ENCODE results near the gene SLC66A2.

The SLC66A2 gene

DNA sequence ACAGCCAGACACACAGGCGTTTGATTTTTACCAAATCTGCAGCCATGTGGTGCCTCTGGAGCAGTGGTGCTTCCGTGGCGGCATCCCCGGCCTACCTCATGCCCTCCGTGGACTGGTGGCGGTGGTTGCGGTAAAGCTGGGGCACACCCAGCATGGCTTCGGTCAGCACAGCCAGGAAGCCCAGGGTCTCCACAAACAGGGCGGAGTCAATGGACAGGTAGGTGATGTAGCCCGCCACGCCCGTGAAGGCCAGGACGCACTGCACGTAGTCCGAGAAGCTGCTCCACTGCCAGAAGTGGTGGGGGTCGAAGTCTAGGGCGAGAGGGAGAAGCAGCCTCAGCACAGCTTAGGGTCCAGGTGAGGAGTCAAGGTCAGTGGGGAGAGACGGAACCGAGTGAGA, 32.4 kb downstream of the SLC66A2 start:
- DNase-seq (ENCODE audit: low read depth in 2 of 2) = no peak

DNA sequence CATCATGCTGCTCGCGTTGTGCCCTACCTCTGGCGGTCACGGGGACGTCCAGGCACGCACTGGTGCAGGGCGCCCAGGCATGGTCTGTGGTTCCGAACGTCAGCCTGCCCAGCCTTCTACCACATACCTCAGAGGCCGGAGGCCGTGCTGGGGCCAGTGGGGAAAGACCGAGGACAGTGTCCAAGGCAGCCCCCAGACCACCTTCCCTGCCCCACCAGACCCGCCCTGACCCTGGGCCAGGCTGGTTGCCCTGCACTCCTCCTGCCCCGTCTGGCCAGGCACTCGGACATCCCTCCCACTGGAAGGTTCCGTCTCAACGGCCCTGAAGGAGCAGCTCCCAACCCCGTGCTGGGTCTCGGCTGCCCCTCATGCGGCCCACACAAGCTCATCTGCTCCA, 32.8 kb downstream of the SLC66A2 start:
- DNase-seq (ENCODE audit: low read depth in 2 of 2) = no peak

DNA sequence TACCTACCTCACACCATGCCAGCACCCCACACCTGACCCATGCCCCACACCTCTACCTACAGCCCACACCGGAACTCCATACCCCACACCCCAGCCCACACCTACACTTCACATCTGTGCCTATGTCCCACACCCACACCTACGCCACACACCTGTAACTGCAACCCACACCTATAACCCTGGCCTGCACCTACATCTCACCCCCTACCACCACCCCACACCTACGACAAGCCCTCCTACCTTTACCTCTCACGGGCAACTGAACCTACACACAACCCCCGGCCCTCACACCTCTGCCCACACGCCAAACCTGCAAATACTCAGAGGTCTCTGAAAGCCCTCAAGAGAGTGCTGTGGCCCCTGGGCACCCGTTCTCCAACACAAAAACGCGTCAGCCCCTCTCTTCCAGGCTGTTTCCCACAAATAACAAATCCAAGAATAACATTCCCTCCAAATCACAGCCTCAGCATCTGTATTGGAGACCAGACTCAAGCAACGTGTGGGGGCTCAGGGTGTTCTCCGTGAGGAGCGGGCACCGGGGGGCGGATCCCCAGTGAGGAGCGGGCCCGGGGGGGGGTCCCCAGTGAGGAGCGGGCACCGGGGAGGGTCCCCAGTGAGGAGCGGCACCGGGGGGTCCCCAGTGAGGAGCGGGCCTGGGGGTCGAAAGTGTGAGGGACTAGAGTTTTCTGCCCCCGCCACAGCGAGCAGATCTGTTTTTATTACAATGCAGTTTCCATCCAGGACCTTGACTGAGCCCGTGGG, 33.4 kb downstream of the SLC66A2 start:
- DNase-seq (ENCODE audit: low read depth in 2 of 2) = no peak

DNA sequence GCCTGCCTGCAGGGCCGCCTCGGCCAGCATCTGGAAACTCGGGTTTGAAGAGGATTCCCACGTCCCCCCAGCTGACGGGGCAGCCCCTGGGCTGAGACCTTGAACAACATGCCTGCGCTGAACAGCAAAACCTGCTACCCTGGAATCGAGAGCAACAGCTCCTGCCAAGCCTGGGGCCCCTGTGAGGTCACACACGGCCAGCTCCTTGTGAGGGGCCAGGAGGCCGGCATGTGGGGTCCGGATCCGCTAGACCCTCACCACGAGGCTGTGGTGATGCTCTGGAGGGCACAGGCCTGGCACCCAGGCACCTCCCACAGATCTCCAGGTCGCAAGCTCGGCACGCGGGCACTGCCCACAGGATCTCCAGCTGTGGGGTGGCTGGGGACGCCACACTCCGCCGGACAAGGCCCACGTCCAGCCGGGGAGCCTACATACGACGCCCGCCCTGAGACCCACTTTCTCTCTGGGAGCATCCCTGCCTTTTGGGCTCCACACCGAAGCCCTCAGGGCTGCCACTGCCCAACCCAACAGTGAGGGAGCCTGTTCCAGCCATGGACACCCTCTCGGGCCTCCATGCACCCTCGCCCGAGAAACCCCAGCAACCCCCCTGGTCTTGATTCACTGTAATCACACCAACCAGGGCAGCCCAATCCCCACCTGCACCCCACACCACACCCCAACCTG, 34.1 kb downstream of the SLC66A2 start:
- DNase-seq (ENCODE audit: low read depth in 2 of 2) = no peak

DNA sequence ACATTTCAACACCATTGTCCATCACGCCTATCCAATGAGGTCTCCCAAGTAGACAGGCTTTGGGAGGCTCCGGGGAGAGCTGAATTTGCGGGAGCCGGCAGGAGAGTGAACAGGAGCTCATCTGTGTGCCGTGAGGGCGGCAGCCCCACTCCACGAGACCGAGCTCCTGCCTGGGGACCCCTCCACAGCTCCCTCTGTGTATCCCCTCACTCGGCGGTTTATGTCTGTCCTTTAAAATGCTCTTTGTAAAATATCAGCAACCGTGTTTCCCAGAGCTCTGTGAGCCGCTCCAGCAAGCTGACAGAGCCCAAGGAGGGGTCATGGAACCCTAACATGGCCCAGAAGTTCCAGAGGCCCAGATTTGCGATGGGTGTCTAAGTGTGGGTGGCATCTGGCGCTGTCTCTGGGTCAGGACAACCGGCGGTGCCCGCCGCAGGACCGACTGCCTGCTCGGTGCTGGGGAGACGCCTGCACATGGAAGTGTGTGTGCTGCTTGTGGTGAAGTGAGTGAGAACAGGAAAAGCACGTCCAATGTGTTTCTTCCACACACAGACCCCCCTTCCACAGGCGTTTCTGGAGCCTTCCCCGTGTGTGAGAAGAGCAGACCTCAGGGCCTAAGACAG, 34.8 kb downstream of the SLC66A2 start:
- DNase-seq (ENCODE audit: low read depth in 2 of 2) = no peak

DNA sequence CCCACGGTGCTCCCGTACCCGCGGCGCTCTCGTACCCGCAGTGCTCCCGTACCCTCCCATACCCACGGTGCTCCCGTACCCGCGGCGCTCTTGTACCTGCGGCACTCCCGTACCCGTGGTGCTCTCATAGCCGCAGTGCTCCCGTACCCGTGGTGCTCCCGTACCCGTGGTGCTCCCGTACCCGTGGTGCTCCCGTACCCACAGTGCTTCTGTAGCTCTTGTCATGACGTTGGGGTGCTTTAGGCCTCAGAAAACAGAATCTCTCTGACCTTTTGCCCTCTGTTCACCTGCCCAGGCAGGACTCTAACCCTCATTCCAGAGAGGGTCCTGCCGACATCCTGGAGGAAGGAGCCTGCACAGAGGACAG, 35.3 kb downstream of the SLC66A2 start:
- DNase-seq (ENCODE audit: low read depth in 2 of 2) = no peak

DNA sequence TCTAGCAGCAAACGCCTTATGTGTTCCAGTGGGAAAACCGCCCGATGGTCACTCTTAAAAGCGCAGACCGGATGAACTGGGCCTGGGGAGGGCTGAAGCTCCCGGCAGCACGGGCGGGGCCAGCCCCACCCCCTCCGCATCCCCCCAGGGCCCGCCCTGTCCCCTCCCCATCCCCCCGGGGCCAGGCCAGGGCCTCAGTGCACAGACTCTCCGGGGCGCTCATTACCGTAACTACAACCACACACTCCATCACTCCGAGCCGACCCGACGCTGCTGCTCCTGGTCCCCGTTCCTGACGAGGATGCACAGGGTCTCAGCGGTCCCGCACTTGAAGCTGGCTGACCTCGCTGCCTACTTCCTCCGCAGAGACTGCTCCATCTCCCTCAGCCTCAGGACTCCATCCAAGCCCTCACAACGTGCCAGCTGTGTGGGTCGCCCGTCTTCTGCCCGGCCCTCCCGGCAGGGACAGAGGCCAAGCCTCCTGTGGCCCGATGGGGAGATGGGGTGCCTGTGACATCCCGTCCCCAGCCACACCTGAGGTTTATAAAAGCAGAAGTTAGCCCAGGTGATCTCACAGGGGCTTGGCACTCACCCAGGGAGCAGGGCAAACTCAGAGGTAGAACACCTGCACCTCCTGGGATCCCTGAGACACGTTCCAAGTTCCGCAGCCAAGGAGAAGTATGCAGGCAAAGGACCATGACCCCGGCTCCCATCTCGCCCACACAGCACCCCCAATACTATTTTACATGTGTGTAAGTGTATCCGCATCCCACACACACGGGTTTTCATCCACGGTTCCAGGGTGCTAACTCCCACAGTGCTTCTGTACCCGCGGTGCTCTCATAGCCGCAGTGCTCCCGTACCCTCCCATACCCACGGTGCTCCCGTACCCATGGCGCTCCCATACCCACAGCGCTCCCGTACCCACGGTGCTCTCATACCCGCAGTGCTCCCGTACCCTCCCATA, 36.0 kb downstream of the SLC66A2 start:
- no peak for DNase-seq (ENCODE audit: low read depth in 2 of 2)

DNA sequence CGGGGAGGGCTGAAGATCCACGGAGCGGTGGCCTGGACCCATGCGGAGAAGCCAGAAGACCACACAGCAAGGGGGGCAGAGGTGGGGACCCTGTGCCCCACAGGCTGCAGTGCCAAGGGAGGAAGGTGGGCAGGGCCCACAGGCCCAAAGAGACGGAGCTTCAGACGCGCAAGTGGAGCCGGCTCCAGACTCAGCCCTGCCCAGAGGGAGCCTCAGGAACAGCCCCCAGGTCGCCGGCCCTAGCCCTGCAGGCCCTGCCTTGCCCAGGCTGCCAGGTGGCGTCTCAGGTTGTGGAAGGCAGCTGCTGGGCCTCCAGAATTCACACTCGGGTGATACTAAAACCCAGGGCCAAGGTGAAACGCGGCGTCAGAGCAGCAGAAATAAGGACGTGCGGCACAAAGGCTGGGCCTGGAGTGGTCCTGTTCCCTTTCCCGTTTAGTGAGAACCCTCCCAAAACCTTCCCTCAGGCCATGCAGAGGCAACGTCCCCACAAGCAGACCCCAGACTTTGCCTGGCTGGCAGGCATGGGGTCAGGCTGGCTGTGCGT, 36.8 kb downstream of the SLC66A2 start:
- DNase-seq (ENCODE audit: low read depth in 2 of 2) = no peak

DNA sequence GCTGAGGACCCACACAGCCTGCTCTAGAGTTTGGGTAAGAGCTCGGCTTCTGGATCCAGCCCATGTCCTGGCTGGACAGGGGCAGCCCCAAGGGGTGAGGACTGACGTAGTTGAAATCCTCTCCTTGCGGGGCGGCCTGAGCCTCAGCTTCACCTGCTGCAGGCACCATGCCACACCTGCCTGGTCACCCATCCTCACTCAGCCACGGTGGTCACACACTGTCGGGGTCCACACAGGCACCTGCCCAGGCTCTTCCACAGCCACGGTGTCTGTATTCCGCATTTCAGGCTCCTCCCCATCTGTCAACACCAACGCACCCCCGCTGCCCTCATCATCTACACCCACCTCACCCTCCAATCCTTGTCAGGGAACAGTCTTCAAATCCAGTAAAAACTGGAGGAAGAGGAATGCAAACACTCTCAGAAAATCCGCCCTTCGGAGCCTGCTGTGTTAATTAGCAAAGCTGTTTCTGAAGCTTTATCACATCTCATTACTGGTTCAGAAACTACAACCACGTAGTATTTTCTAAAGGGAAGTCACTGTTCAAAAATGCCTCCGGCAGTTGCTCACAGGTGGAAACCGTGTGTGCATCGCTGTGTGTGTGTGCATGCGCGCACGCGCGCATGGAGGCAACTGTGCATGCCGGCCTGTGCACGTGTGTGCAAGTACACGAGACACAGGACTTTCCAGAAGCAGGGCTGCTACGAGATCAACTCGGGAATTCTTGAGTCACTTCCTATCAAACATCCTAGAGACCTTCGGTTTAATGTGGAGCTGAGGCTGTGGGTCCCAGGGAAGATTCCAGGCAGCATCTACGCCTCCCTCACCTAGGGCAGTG, 38.2 kb downstream of the SLC66A2 start:
- DNase-seq (ENCODE audit: low read depth in 2 of 2) = no peak

DNA sequence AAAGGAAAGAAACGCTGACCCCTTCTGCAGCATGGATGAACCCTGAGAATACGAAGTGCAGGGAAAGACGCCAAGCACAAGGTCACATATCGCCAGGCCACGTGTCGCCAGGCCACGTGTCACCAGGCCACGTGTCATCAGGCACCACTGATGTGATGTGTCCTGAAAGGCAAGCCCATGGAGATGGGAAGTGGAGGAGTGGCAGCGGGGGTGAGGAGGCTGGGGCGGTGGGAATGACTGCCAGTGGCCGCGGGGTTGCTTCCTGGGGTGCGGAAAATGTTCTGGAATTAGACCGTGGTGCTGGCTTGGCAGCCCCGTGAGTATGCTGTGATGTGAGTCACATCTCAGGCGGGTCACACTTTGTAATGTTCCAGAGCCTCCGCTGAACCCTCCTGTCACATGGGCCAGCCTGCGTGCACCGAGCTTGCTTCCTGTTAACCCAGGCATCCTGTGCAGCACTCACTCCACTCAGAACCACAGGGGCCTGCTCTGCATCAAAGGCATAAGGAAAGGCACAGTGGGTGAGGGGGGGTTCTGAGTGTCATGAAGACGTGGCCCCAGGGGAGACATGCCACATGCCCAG, 39.0 kb downstream of the SLC66A2 start:
- DNase-seq (ENCODE audit: low read depth in 2 of 2) = peak in 1 of 2 donors; percentile 17

DNA sequence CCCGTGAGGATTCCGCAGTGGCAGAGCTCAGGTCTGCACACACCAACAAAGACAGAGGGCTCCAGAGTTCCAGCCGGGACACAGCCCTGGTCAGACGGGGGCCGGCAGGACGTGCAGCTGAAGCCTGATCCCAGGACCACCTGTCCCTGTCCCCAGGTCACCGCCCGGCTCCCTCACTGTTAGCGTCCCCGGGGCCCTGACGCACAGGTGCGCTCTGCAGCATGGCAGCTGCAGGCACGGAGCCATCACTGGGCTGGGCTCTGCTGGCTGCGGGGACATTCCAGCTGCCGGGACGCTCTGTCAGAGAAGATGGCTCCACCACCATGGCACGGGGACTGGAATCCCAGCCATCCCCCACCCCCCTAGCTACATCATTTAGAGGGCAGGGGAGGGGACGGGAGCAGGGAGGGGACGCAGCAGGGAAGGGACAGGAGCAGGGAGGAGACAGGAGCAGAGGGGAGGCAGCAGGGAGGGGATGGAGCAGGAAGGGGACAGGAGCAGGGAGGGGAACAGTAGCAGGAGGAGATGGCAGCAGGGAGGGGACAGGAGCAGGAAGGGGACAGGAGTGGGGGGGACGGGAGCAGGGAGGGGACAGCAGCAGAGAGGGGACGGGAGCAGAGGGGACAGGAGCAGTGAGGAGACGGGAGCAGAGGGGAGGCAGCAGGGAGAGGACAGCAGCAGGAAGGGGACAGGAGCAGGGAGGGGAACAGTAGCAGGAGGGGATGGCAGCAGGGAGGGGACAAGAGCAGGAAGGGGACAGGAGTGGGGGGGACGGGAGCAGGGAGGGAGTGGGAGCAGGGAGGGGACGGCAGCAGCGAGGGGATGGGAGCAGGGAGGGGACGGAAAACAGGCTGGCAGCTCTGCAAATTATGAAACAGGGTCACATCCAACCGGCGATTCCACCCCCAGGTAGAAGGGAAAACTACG, 39.8 kb downstream of the SLC66A2 start:
- DNase-seq (ENCODE audit: low read depth in 2 of 2) = no peak

DNA sequence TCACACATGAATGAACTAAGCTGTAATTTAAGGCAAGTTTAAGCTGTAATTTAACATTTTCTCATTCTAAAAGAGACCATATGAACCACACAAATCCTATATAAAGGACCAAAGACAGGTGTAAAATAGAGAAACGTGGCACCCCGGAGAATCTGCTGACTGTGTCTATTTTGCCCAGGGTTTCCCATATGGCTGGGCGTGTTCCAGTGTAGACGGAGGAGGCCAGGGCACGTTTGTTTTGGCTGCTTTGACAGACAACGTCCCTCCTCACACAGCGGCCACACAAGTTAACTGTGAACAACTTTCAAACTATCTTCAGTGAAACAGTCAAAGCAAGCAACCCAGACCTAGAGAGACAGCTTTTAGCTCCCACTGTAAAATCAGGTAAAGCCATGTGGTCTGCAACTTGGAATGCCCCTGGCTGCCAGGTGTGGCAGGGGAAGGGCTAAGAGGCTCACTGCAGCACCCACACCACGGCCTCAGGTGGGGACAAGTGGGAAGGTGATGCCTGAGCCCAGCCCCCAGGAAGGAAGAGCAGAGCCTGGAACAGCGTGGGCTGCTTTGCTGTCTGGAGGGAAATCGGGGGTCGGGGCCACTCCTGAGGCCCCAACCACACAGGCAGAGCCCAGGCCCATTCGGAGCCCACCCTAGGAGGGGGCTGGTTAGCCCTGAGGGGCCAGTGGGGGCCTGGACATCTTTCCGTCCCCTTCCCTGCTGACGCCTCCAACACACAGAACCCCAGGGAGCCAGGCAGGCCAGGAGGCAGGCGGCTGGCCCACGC, 40.7 kb downstream of the SLC66A2 start:
- DNase-seq (ENCODE audit: low read depth in 2 of 2) = no peak

DNA sequence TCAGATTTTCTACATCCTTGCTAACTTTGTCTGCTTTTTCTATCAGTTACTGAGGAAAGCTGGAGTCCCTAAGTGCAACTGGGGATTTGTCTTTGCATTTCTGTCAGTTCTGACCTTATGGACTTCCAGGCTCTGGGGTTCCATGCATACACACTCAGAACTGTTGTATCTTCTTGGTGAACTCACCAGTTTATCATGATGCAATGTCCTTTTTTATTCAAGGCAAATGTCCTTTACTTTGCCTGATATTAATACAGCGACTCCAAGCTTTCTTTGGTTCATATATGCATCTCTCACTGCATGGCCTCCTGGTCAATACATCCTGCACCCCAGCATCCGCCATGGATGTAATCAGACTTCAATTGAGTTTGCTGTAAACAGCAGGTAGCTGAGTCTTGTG, 44.7 kb downstream of the SLC66A2 start:
- no peak for DNase-seq (ENCODE audit: low read depth in 2 of 2)

DNA sequence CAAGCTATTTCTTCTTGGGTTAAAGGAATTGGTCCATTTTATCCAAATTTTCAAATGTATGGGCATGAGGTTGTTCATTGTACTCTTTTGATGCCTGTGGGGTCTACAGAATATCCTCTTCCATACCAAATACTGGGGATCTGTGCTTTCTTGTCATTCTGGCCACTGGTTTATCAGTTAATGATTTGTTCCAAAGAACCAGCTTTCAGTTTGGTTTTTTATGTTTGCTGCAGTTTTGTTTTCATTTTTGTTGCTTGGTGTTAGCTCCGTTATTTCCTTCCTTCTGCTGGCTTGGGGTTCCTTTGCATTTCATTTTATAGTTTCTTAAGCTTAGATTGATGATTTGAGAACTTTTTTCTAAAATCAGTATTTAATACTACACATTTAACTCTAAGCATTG, 45.5 kb downstream of the SLC66A2 start:
- DNase-seq (ENCODE audit: low read depth in 2 of 2) = no peak

DNA sequence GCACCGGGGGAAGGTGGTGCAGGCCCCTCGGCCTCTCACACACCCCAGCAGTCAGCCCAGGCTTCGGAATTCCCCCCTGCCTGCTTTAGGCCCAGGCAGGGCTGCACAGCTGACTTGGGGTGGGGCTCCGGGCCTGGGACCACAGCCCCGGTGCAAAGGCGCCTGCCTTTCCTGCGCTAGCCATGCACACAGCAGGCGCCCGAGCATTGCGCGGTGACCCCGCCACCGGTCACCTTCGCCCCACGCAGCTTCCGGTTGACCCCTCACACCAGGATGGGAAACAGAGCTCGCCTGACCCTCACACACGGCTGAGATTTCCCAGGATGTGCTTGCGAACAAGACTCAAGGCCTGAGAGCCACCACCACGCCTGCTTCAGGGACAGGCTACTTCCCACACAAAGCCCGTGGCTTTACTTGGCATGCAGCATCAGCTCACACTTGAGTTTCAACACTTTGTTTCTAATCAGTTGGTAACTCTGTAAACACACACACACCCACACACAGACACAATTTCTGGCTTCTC, 46.0 kb downstream of the SLC66A2 start:
- DNase-seq (ENCODE audit: low read depth in 2 of 2) = no peak

DNA sequence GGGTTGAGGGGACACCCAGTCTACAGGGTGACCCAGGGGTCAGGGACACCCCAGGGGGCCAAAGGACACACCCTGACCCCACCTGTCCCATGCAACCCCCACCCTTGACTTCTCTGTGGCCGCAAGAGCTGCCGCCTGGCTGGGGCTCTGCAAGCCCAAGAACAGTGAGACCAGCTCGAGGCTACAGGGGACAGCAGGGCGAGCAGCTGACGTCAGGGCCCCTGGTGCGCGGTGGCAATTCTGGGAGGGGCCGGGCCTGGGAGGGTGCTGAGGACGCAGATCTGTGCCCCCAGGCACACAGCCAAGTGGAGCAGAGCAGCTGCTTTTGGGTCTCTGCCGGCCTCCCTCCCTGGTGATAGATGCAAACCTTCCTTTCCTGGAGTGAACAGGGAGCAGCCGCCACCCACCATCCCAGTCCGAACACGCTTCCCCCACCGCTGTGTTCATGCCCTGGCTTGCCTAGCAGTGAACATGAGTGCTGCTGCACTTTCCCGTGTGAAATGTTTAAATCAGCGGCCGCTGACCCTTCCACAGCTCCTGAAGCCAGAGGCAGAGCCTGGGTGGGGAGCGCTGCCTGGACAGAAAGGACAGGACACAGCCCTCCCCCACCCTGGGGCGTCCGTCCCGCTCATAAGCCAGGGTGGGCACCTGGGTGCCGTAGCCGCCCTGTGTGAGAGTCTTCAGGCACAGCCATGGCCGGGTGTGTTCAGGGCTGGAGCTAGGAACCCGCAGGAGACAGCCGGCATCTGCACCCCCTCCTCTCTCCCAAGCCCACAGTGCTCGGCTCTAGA, 46.9 kb downstream of the SLC66A2 start:
- no peak for DNase-seq (ENCODE audit: low read depth in 2 of 2)

DNA sequence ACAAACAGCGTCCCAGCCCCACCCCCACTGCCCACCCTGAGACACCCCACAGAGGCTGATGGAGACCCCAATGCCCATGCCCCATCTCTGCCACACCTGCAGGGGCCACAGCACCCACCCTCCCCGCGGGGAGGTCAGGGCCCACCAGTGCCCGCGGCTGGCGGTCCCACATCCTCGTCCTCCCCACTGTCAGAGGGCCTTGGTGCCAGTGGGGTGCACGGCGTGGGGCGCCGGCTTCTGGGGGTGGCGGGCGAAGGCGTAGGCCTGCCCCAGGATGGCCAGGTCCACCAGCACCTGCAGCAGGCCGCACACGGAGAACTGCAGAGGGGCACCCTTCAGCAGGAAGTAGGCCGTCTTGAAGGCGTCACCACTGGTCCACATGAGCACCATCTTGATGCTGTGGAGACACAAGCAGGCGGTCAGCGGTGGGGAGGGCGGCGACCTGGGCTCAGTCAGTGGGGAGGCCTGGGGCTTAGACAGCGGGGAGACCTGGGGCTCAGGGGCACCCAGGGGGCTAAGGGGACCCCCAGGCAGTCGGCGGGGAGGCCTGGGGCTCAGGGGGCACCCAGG, 47.6 kb downstream of the SLC66A2 start:
- no peak for DNase-seq (ENCODE audit: low read depth in 2 of 2)

All from stimulated activated CD8-positive, alpha-beta memory T cell treated with anti-CD3 and anti-CD28 coated beads, Interleukin-2, amount 100 ng/mL, for 48 hours (primary cell).